ENCODE data around the gene SYNGR1.
A peak's percentile ranks its signal among the peaks of the same experiment; 100 is the strongest.

The SYNGR1 gene

DNA sequence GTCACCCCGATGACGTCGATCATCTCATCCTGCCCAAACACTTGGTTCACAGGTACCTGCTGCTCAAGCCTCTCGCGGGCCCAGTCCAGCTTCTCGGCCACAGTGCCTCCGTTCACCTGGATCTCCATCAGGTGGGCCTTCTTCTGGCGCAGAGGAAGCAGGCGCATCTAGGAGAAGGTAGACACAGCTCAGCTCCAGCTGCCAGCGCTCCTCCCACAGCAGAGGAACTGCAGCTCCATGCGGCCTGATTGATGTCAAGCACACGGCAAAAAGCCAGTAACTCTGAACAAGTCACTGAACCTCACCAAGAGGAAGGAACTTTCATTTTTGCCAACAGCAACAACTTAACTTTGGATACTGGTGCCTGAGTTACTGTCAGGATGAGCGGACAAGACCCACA lies 34.4 kb upstream of the SYNGR1 start:
- ChIA-PET POLR2A (interaction anchor here (0.6 to 6.4 kb wide), 6 partner anchors 9 to 242 kb away, joined by 3 to 69 read pairs (median 3); no protein-coding TSS in a partner anchor), CTCF (interaction anchor here (1.0 to 7.2 kb wide), 13 partner anchors 11 to 446 kb away, joined by 3 to 106 read pairs (median 4); no protein-coding TSS in a partner anchor)
- TF ChIP-seq, protein P1, sequence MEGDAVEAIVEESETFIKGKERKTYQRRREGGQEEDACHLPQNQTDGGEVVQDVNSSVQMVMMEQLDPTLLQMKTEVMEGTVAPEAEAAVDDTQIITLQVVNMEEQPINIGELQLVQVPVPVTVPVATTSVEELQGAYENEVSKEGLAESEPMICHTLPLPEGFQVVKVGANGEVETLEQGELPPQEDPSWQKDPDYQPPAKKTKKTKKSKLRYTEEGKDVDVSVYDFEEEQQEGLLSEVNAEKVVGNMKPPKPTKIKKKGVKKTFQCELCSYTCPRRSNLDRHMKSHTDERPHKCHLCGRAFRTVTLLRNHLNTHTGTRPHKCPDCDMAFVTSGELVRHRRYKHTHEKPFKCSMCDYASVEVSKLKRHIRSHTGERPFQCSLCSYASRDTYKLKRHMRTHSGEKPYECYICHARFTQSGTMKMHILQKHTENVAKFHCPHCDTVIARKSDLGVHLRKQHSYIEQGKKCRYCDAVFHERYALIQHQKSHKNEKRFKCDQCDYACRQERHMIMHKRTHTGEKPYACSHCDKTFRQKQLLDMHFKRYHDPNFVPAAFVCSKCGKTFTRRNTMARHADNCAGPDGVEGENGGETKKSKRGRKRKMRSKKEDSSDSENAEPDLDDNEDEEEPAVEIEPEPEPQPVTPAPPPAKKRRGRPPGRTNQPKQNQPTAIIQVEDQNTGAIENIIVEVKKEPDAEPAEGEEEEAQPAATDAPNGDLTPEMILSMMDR (IDR thresholded peaks at IDR 0.05; ENCODE audit: control extremely low read depth, extremely low read depth, low read depth, missing control alignments): no peak
- no peak for DNase-seq (ENCODE audit: extremely low spot score)

DNA sequence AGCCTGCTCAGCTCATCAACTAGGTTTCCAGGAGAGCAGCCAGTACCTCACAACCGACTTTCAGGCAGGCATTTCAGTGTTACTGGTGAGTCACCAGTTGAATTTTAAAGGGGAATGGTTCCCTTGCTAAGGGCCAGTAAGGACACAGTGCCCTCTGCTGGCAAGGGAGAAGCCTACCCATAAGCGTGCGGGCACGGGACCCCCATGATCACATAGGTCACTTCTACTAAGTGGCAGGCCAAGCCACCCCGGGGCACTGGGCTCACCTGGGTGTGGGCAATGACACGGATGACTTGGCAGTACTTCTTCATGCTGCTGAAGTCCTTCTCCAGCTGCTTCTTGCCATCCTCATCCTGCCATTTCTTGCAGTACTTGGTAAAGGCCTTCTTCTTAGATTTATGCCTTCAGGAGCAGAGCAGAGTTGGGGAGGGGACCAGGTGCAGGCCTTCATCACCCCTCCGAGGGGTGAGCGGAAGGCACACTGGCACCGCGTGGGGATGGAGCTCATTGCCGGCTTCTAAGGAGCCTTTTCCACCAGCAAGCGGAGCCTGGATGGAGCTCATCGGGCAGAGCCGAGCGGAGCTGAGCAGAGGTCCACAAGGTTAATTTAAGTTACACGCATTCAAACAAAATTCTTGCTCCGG lies 33.2 kb upstream of the SYNGR1 start:
- CTCF ChIA-PET: interaction anchor here (0.6 to 7.2 kb wide), 26 partner anchors 12 to 728 kb away, joined by 3 to 106 read pairs (median 4); partner anchors contain the start of gene CBX7
- TF ChIP-seq, protein P1 (IDR thresholded peaks at IDR 0.05; ENCODE audit: control extremely low read depth, extremely low read depth, low read depth, missing control alignments): peak; percentile 68
- POLR2A ChIA-PET: interaction anchor here (0.5 to 6.4 kb wide), 11 partner anchors 11 to 212 kb away, joined by 3 to 69 read pairs (median 3); partner anchors contain the start of genes ATF4, MIEF1 and TAB1
- peak; percentile 64 for DNase-seq (ENCODE audit: extremely low spot score)

DNA sequence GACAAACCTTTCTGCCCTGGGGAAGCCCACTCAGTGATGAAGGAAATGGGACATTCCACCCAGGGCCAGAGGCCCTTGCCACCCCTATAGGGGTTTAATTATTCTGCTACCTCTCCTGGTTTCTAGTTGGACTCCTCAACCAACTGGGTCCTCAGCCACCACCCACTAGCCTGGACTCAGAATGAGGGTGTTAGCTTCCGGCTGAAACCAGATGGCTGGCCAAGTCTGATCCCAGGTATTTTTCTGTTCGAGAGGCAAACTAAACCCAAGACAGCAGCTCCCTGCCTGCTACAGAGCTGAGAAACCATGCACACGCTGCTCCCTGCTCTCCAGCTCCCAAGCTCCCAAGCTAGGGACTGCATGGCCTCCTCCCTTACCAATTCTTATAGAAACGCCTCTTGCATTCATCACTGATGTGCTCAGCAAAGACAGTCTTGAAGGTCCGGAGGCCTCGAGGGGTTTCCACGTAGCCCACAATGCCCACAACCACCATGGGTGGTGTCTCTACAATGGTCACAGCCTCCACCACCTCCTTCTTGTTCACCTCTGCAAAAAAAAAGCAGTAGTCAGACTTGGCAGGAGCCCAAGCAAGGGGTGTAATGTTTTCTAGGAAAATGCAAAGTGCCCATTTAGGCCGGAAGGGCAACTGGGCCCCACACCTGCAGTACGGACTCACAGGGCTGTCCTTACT lies 32.6 kb upstream of the SYNGR1 start:
- CTCF ChIA-PET: interaction anchor here (0.6 to 7.2 kb wide), 24 partner anchors 12 to 727 kb away, joined by 3 to 106 read pairs (median 4); partner anchors contain the start of genes ATF4 and CBX7
- TF ChIP-seq, protein P1 (IDR thresholded peaks at IDR 0.05; ENCODE audit: control extremely low read depth, extremely low read depth, low read depth, missing control alignments): no peak
- POLR2A ChIA-PET: interaction anchor here (0.8 to 6.4 kb wide), 11 partner anchors 7 to 211 kb away, joined by 3 to 69 read pairs (median 3); partner anchors contain the start of genes ATF4, MIEF1 and TAB1
- no peak for DNase-seq (ENCODE audit: extremely low spot score)

DNA sequence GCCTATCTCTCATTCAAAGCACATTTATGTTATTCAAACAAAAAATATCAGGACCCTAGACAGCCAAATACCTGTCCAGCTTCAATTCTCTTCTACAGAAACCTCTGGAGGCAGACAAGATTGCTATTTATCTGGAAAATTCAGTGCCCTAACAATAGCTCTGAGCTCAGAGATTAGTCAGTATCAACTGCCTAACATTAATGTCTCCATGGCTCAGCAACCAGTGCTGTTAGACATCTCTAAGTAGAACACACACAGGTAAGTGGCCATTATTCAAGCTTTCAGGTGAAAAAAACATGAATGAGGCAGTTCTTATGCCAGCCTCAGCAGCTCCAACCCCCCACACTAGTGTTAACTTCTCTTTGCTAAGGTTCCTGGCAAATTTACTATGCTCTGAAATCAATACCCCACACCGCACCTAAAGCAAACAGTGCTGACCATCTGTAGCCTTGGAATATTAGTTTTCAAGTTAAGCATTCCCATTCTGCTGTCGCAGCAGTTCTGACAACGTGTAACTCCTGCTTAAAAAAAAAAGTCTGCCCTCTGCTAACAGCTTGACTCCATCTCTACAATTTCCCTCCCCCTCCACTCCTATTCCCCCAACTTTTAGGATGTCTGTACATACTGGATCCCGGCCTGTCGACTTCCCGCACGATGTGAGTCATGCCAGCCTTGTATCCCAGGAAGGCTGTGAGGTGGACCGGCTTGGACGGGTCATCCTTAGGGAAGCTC lies 31.9 kb upstream of the SYNGR1 start:
- ChIA-PET POLR2A (interaction anchor here (0.5 to 6.4 kb wide), 29 partner anchors 8 to 726 kb away, joined by 3 to 69 read pairs (median 4); partner anchors contain the start of genes ATF4, CBX7, MIEF1 and TAB1), CTCF (interaction anchor here (0.9 to 7.2 kb wide), 16 partner anchors 8 to 726 kb away, joined by 3 to 106 read pairs (median 4); partner anchors contain the start of gene ATF4)
- TF ChIP-seq, protein P1 (IDR thresholded peaks at IDR 0.05; ENCODE audit: control extremely low read depth, extremely low read depth, low read depth, missing control alignments): no peak
- no peak for DNase-seq (ENCODE audit: extremely low spot score)

DNA sequence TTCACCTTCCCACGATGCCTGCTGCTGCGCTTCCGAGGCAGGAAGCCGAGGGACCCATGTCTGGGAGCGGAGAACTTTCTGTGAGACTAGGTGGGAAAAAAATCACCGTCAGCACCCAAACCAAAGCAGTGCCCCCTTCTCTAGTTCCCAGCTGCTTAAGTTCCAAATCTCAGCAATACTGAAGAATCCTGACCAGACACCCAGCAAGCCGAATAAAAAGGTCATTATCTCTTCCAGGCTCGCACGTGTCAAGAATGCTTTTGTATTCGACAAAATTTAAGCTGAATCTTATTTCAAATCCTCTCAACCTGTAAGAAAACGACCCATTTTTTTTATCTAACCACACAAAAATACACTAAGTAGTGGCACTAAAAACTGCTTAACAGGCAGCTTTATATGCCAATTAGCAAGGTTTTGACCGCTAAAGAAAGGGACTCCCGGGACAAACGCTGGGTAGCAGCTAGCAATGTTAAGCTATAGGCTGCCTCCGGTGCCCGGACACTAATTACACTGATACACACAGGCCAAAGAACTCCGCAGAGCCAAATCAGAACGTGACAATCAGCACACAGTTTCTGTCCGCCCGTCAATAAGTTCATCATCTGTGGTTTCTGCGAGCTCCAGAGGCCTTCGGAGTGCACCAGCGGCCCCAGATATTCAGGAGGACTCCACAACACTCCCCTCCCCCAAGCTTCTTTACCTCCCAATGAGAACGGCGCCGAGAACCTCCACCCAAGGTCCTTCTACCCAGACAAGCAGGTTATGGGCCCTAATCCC lies 31.1 kb upstream of the SYNGR1 start:
- ChIA-PET POLR2A (interaction anchor here (0.5 to 6.4 kb wide), 34 partner anchors 9 to 726 kb away, joined by 3 to 69 read pairs (median 4); partner anchors contain the start of genes ATF4, CBX7, MIEF1 and TAB1), CTCF (interaction anchor here (0.9 to 7.2 kb wide), 13 partner anchors 8 to 550 kb away, joined by 3 to 106 read pairs (median 6); partner anchors contain the start of gene ATF4)
- TF ChIP-seq, protein P1 (IDR thresholded peaks at IDR 0.05; ENCODE audit: control extremely low read depth, extremely low read depth, low read depth, missing control alignments): no peak
- no peak for DNase-seq (ENCODE audit: extremely low spot score)

Data from GM10248 (cell line).